B cell (primary cell): ENCODE data around the gene CPNE4. TPM values are rescaled to one million over a fixed set of nuclear protein-coding genes. Genes with fewer than 3 reads are reported as not detected.

Source experiments
- ATAC-seq: fragments of 200-7000 bp; cut with Tn5 transposase; one replicate; pipeline ENCODE4 v1.10.0; 2021; ENCODE audit warnings: low read depth, mild to moderate bottlenecking, moderate number of reproducible peaks, moderate library complexity
- CTCF ChIA-PET: fragments of 350-600 bp; sonication (Branson Sonifier 250); formaldehyde crosslinking; loops from one replicate; lab custom pipeline; 2021; ENCODE audit warnings: antibody characterized with exemption, inconsistent platforms; lab: Charles Lee
- POLR2A ChIA-PET: fragments of 350-600 bp; sonication (Branson Sonifier 250); formaldehyde crosslinking; loops from one replicate; lab custom pipeline; 2021; ENCODE audit warnings: antibody characterized with exemption; lab: Charles Lee
- DNase-seq: peaks from one replicate; pipeline ENCODE4 v3.0.0; 2013
- H2AFZ ChIP-seq: 2 replicates; pipeline ENCODE4 v1.6.1; 2012; ENCODE audit warnings: mild to moderate bottlenecking, low read depth, low read length; ENCODE audit not compliant: insufficient read depth, poor library complexity, severe bottlenecking
- H3K27ac ChIP-seq, 2 donors: 1 replicate in 1 of 2; 2 replicates in 1 of 2; pipeline ENCODE4 v1.5.1; 2012 to 2013; ENCODE audit warnings: low read length in 2 of 2, mild to moderate bottlenecking in 2 of 2, moderate library complexity in 1 of 2
- H3K27me3 ChIP-seq, 4 experiments: fragments of 200-600 bp in 1 of 4; sonication (generic) in 1 of 4; replicated peaks in 1 of 4; 1 replicate in 2 of 4; 2 replicates in 2 of 4; pipeline versions ENCODE4 v1.6.1 to v1.7.0; 2013 to 2016; ENCODE audit warnings: low read length in 3 of 4, mild to moderate bottlenecking in 2 of 4, mixed read lengths in 1 of 4, moderate library complexity in 1 of 4; ENCODE audit not compliant: insufficient read depth in 4 of 4, control insufficient read depth in 3 of 4; ENCODE audit errors: control extremely low read depth in 1 of 4
- H3K36me3 ChIP-seq, 2 experiments: replicated peaks in 1 of 2; 1 replicate in 1 of 2; 2 replicates in 1 of 2; pipeline versions ENCODE4 v1.6.1 to v1.7.1; 2013; ENCODE audit warnings: low read length in 1 of 2; ENCODE audit not compliant: insufficient read depth in 2 of 2, control insufficient read depth in 1 of 2; ENCODE audit errors: control extremely low read depth in 1 of 2, extremely low read depth in 1 of 2
- H3K4me1 ChIP-seq, 2 donors: fragments of 200-600 bp in 1 of 2; sonication (generic) in 1 of 2; 1 replicate in 1 of 2; 2 replicates in 1 of 2; pipeline versions ENCODE4 v1.5.1 to v1.6.1; 2013 to 2017; ENCODE audit warnings: low read length in 2 of 2; ENCODE audit not compliant: control insufficient read depth in 2 of 2, insufficient read depth in 2 of 2
- H3K4me2 ChIP-seq: replicated peaks from 2 replicates; pipeline ENCODE3; 2012; ENCODE audit warnings: mild to moderate bottlenecking, low read depth, low read length; ENCODE audit not compliant: poor library complexity, severe bottlenecking
- H3K4me3 ChIP-seq, 5 experiments: fragments of 200-600 bp in 1 of 5; sonication (generic) in 1 of 5; 1 replicate in 3 of 5; 2 replicates in 2 of 5; pipeline versions ENCODE4 v1.5.1 to v1.7.0; 2011 to 2016; ENCODE audit warnings: low read length in 4 of 5, mild to moderate bottlenecking in 4 of 5, low read depth in 2 of 5, control low read depth in 1 of 5, moderate library complexity in 1 of 5; ENCODE audit not compliant: insufficient read depth in 1 of 5; ENCODE audit errors: control extremely low read depth in 1 of 5, extremely low read depth in 1 of 5
- H3K79me2 ChIP-seq: fragments of 200-600 bp; sonication (generic); one replicate; pipeline ENCODE4 v1.6.0; 2016; ENCODE audit warnings: low read length; ENCODE audit not compliant: control insufficient read depth, insufficient read depth
- H3K9ac ChIP-seq: fragments of 200-600 bp; sonication (generic); 2 replicates; pipeline ENCODE4 v1.6.1; 2017; ENCODE audit warnings: mild to moderate bottlenecking, low read length, moderate library complexity
- H3K9me3 ChIP-seq, 3 donors: one replicate each; pipeline versions ENCODE4 v1.6.1 to v1.7.1; 2013; ENCODE audit warnings: low read length in 2 of 3; ENCODE audit not compliant: control insufficient read depth in 2 of 3, insufficient read depth in 1 of 3; ENCODE audit errors: control extremely low read depth in 1 of 3
- H4K20me1 ChIP-seq: 2 replicates; pipeline ENCODE4 v1.6.0; 2012; ENCODE audit warnings: mild to moderate bottlenecking, low read length; ENCODE audit not compliant: insufficient read depth, control insufficient read depth, poor library complexity, severe bottlenecking
- H3K27ac Mint-ChIP-seq: one replicate; pipeline ENCODE4 v1.8.0; 2021; ENCODE audit warnings: mixed read lengths
- H3K27me3 Mint-ChIP-seq: one replicate; pipeline ENCODE4 v1.8.0; 2021; ENCODE audit warnings: mixed read lengths
- H3K4me1 Mint-ChIP-seq: one replicate; pipeline ENCODE4 v1.8.0; 2021; ENCODE audit warnings: mixed read lengths
- H3K4me3 Mint-ChIP-seq: one replicate; pipeline ENCODE4 v1.8.0; 2021; ENCODE audit warnings: mixed read lengths
- H3K9me3 Mint-ChIP-seq: one replicate; pipeline ENCODE4 v1.8.0; 2022; ENCODE audit warnings: mixed read lengths; ENCODE audit not compliant: insufficient read depth
- EZH2 ChIP-seq: IDR thresholded peaks from 2 replicates; pipeline ENCODE4 v1.6.1; 2012; ENCODE audit warnings: borderline replicate concordance, low read depth, mild to moderate bottlenecking, moderate library complexity, low read length; ENCODE audit not compliant: insufficient read depth, poor library complexity, severe bottlenecking
- WGBS: methylation state at CpG from one replicate; pipeline ENCODE4 v1.1.5; 2013; ENCODE audit warnings: missing lambda C conversion rate; ENCODE audit not compliant: insufficient coverage; 5-methylcytosine and 5-hydroxymethylcytosine counted together
- intact Hi-C: fragments of 100-400 bp; cut with micrococcal nuclease; formaldehyde crosslinking; loops from one replicate; pipeline ENCODE4 v1.10.0; 2022
- polyA plus RNA-seq: library from polyadenylated mRNA; depleted of rRNA; stranded (reverse); fragments of >200 nt; gene quantifications from 2 replicates; pipeline ENCODE4 v1.2.3, GENCODE V29; 2012
- total RNA-seq, 2 donors: library from RNA; stranded (reverse); fragments of 120-200 nt in 1 of 2; gene quantifications; 1 replicate in 1 of 2; 2 replicates in 1 of 2; pipeline versions ENCODE4 v1.2.3 to v1.2.4, GENCODE V29; 2013 to 2022
- TF ChIP-seq, protein P1 (sequence below): fragments of 200-600 bp; IDR thresholded peaks from one replicate; pipeline ENCODE4 v1.8.0; 2022; ENCODE audit warnings: antibody characterized with exemption, mild to moderate bottlenecking

The CPNE4 gene
- total and polyA plus RNA-seq, 2 donors (not counting 1 experiment from before 2014, with no cell fraction given) = not detected

DNA sequence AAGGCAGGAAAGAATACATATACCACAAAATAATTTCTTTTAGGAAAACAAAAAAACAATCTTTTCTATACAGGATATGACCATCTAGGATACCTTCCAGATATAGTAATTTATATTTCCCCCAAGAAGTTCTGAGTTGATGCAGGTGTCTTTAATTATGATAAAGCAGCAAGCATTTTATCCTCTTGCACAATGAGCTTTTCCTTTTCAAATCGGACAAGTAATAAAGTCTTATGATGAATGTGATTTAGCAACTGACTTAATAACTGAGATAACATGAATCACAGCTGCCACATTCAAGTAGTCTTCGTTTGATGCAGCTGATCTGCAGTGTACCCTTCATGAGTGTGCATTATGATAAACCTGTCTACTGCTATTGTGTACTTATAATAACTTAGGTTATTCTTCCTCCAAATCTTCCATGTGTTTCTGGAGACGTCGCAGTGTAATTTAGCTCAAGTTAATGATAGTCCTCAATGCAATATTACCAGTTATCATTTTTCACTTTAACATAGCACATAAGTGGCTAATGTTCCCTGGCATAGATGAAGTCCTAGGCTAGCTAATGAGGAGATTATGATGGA, 271.7 kb downstream of the CPNE4 start:
- Histone ChIP-seq H3K4me3 (no peak overlapping the region), H3K4me1 (no peaks in the 10 kb centered on the region), H3K79me2 (no peaks in the 10 kb centered on the region), H3K27ac (no peak overlapping the region), H4K20me1 (no peaks in the 10 kb centered on the region), H3K9me3 (no peaks in the 10 kb centered on the region), H3K4me2 (no peak overlapping the region), H2AFZ (no peak overlapping the region), H3K36me3 (no peaks in the 10 kb centered on the region), H3K27me3 (no peaks in the 10 kb centered on the region), H3K9ac (no peak overlapping the region)
- ChIA-PET POLR2A (no interaction called here), CTCF (no interaction called here)
- Mint-ChIP-seq H3K9me3 (no peaks in the 10 kb centered on the region), H3K27me3 (peaks cover 7% of the 10 kb centered on the region), H3K4me3 (no peak overlapping the region), H3K4me1 (no peaks in the 10 kb centered on the region), H3K27ac (no peak overlapping the region)
- WGBS = no CpG with 5 or more reads among the region's 4 CpGs
- ATAC-seq (no peak), DNase-seq (no peak)
- no peak for TF ChIP-seq EZH2
- TF ChIP-seq, protein P1, sequence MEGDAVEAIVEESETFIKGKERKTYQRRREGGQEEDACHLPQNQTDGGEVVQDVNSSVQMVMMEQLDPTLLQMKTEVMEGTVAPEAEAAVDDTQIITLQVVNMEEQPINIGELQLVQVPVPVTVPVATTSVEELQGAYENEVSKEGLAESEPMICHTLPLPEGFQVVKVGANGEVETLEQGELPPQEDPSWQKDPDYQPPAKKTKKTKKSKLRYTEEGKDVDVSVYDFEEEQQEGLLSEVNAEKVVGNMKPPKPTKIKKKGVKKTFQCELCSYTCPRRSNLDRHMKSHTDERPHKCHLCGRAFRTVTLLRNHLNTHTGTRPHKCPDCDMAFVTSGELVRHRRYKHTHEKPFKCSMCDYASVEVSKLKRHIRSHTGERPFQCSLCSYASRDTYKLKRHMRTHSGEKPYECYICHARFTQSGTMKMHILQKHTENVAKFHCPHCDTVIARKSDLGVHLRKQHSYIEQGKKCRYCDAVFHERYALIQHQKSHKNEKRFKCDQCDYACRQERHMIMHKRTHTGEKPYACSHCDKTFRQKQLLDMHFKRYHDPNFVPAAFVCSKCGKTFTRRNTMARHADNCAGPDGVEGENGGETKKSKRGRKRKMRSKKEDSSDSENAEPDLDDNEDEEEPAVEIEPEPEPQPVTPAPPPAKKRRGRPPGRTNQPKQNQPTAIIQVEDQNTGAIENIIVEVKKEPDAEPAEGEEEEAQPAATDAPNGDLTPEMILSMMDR = no peak
- intact Hi-C loops = no loop called here

DNA sequence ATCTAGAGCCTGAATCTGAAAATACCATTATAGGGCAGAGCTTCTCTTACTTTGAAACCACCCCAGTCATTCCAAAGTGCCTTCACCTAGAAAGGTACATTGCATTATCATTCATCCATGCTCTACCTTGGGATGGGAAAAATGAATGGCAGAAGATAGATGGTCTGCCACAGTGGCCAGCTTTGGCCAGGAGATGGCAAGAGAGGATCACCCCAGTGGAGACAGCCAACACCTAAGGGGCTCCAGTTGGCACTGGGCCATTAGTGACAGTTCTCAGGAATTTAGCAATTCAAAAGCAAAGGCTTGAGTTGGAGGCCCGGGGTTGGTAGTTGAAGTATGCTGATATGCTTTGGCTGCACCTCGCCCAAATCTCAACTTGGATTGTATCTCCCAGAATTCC, 278.4 kb downstream of the CPNE4 start:
- H3K27me3 Mint-ChIP-seq = peaks cover 17% of the 10 kb centered on the region
- intact Hi-C loops = no loop called here
- Histone ChIP-seq H3K9ac (no peak overlapping the region), H3K4me3 (no peak overlapping the region), H3K4me1 (no peaks in the 10 kb centered on the region), H3K9me3 (peaks cover 0 to 5% (median 0%) of the 10 kb centered on the region in 3 donors), H3K36me3 (no peaks in the 10 kb centered on the region), H3K27me3 (peaks cover 0 to 3% (median 0%) of the 10 kb centered on the region in 4 experiments), H4K20me1 (no peaks in the 10 kb centered on the region), H3K27ac (no peak overlapping the region), H2AFZ (no peak overlapping the region), H3K4me2 (no peak overlapping the region), H3K79me2 (no peaks in the 10 kb centered on the region)
- H3K9me3 Mint-ChIP-seq = no peaks in the 10 kb centered on the region
- WGBS = 87% methylated on average over 2 of the region's 2 CpGs
- ATAC-seq = no peak
- ChIA-PET CTCF (no interaction called here), POLR2A (no interaction called here)
- no peaks in the 10 kb centered on the region for H3K4me1 Mint-ChIP-seq
- H3K27ac Mint-ChIP-seq = no peak overlapping the region
- DNase-seq = no peak
- H3K4me3 Mint-ChIP-seq = no peak overlapping the region
- TF ChIP-seq EZH2 = no peak
